Measurements from ENCODE around the gene ZFHX2. TPM values are rescaled to one million over a fixed set of nuclear protein-coding genes. Genes with fewer than 3 reads are reported as not detected.

Gene ZFHX2
- total and polyA plus RNA-seq, 2 of the 13 experiments (the other 11 are each of a cell fraction or from before 2014, with no cell fraction given) = 0.17 to 0.44 TPM

GRCh38 chr14:23555882-23556699, 4.5 kb upstream of the ZFHX2 start, which contains the start of gene THTPA (continued):
- TF ChIP-seq, protein P1, sequence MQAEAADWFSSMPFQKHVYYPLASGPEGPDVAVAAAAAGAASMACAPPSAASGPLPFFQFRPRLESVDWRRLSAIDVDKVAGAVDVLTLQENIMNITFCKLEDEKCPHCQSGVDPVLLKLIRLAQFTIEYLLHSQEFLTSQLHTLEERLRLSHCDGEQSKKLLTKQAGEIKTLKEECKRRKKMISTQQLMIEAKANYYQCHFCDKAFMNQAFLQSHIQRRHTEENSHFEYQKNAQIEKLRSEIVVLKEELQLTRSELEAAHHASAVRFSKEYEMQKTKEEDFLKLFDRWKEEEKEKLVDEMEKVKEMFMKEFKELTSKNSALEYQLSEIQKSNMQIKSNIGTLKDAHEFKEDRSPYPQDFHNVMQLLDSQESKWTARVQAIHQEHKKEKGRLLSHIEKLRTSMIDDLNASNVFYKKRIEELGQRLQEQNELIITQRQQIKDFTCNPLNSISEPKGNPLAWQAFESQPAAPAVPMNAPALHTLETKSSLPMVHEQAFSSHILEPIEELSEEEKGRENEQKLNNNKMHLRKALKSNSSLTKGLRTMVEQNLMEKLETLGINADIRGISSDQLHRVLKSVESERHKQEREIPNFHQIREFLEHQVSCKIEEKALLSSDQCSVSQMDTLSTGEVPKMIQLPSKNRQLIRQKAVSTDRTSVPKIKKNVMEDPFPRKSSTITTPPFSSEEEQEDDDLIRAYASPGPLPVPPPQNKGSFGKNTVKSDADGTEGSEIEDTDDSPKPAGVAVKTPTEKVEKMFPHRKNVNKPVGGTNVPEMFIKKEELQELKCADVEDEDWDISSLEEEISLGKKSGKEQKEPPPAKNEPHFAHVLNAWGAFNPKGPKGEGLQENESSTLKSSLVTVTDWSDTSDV (CRISPR knock-in tag; IDR thresholded peaks at IDR 0.05) = peak; percentile 98
- TF ChIP-seq, protein P2, sequence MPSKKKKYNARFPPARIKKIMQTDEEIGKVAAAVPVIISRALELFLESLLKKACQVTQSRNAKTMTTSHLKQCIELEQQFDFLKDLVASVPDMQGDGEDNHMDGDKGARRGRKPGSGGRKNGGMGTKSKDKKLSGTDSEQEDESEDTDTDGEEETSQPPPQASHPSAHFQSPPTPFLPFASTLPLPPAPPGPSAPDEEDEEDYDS (CRISPR knock-in tag; IDR thresholded peaks at IDR 0.05) = peak; percentile 85
- TF ChIP-seq IRF9 (CRISPR knock-in tag; IDR thresholded peaks at IDR 0.05; ENCODE audit: borderline replicate concordance) (peak; percentile 100), NCOA2 (CRISPR knock-in tag; IDR thresholded peaks at IDR 0.05) (peak; percentile 77), ZSCAN20 (CRISPR knock-in tag; IDR thresholded peaks at IDR 0.05; ENCODE audit: borderline replicate concordance) (peak; percentile 96), NRL (CRISPR knock-in tag; IDR thresholded peaks at IDR 0.05; ENCODE audit: borderline replicate concordance) (peak; percentile 100), IKZF4 (CRISPR knock-in tag; IDR thresholded peaks at IDR 0.05; ENCODE audit: borderline replicate concordance, low read depth, not compliant biosample characterization) (peak; percentile 99), RAD21 (CRISPR knock-in tag; IDR thresholded peaks at IDR 0.05) (peak; percentile 71), ZFP62 (CRISPR knock-in tag; IDR thresholded peaks at IDR 0.05) (peak; percentile 89), TEAD2 (CRISPR knock-in tag; IDR thresholded peaks at IDR 0.05) (no peak), ZNF230 (CRISPR knock-in tag; IDR thresholded peaks at IDR 0.05) (peak; percentile 99), ZNF30 (CRISPR knock-in tag; IDR thresholded peaks at IDR 0.05) (peak; percentile 93), FOSL1 (CRISPR knock-in tag; IDR thresholded peaks at IDR 0.05; ENCODE audit: borderline replicate concordance) (no peak; the same call in 1 of the 2 replicates), ZNF552 (CRISPR knock-in tag; IDR thresholded peaks at IDR 0.05; ENCODE audit: borderline replicate concordance) (peak; percentile 99), ZNF644 (CRISPR knock-in tag; IDR thresholded peaks at IDR 0.05; ENCODE audit: low read depth) (0 out of 2 replicates have a peak, but pooled peaks have one; percentile 43), ZNF256 (CRISPR knock-in tag; conservative IDR thresholded peaks at IDR 0.05) (peak; percentile 96; the same call in 1 of the 2 replicates), ZNF367 (CRISPR knock-in tag; IDR thresholded peaks at IDR 0.05; ENCODE audit: borderline replicate concordance) (peak; percentile 90), DBP (CRISPR knock-in tag; IDR thresholded peaks at IDR 0.05; ENCODE audit: not compliant biosample characterization) (peak; percentile 92), SMYD3 (CRISPR knock-in tag; IDR thresholded peaks at IDR 0.05) (no peak)
- TF ChIP-seq, protein P3, sequence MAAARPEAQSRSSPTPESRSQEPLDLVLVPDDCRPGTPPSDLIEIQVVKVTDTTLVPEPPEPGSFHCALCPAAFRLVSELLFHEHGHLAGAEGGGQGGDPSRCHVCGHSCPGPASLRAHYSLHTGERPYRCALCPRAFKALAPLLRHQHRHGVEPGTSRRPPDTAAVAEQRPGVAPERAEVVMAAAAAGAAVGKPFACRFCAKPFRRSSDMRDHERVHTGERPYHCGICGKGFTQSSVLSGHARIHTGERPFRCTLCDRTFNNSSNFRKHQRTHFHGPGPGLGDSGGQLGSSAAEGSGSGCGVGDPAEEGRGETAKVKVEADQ (CRISPR knock-in tag; IDR thresholded peaks at IDR 0.05; ENCODE audit: borderline replicate concordance) = peak; percentile 99
- TF ChIP-seq, protein P4, sequence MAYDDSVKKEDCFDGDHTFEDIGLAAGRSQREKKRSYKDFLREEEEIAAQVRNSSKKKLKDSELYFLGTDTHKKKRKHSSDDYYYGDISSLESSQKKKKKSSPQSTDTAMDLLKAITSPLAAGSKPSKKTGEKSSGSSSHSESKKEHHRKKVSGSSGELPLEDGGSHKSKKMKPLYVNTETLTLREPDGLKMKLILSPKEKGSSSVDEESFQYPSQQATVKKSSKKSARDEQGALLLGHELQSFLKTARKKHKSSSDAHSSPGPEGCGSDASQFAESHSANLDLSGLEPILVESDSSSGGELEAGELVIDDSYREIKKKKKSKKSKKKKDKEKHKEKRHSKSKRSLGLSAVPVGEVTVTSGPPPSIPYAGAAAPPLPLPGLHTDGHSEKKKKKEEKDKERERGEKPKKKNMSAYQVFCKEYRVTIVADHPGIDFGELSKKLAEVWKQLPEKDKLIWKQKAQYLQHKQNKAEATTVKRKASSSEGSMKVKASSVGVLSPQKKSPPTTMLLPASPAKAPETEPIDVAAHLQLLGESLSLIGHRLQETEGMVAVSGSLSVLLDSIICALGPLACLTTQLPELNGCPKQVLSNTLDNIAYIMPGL (CRISPR knock-in tag; IDR thresholded peaks at IDR 0.05; ENCODE audit: borderline replicate concordance in 1 of 2, low read depth in 1 of 2) = peak; percentile 98 to 100

All from HepG2 (cell line).